HG02840 (cell line): ENCODE data around the gene NFIC.

Experiments used
- ATAC-seq: cut with Tn5 transposase; IDR thresholded peaks from one replicate; pipeline ENCODE4 v1.9.1; 2021; ENCODE audit warnings: mild to moderate bottlenecking, moderate library complexity, moderate number of reproducible peaks; ENCODE audit not compliant: unreplicated experiment, low FRiP score

The NFIC gene

GRCh38 chr19:3358689-3359014 lies 7.7 kb upstream of the NFIC start:
- ATAC-seq = no peak

DNA sequence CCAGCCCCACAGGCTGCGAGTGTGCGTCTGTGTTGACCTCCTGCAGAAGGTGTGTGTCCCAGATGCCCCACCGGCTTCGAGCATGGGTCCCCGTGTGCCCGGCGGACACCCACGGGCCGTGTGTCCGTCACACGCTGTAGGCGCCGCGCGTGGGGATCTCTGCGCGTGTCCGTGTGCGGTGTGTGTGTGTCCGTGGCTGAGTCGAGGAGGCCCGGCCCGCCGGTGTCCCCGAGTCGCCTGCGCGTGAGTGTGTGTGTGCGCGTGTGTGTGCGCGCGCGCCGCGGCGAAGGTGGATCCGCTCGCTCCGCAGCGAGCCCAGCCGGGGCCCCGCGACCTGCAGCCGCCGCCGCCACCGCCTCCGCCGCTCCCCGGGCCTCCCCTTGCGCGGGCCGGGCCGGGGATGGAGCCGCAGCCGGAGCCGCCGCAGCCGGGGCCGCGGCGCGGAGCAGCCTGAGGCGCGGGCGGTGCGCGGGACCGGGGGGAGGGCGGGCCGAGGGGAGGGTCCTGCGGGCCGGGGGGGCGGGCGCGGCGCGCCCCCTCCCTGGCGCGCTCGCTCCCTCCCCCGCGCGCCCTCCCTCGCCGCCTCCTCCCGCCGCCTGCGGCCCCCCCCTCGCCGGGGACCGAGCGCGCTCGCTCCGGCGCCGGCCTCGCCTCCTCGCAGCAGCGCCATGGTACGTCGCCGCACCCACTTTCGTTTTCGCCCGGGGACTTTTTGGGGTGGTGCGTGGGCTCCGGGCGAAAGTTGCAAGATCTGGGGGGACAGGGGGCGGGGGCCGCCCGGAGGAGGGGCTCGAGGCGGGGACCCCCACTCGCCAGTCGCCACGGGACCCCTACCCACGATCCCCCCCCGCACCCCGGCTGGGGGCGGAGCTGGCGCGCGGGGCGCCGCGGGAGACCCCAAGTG lies 7.1 kb upstream of the NFIC start:
- no peak for ATAC-seq

GRCh38 chr19:3359919-3360420 lies 6.4 kb upstream of the NFIC start:
- ATAC-seq = no peak

DNA sequence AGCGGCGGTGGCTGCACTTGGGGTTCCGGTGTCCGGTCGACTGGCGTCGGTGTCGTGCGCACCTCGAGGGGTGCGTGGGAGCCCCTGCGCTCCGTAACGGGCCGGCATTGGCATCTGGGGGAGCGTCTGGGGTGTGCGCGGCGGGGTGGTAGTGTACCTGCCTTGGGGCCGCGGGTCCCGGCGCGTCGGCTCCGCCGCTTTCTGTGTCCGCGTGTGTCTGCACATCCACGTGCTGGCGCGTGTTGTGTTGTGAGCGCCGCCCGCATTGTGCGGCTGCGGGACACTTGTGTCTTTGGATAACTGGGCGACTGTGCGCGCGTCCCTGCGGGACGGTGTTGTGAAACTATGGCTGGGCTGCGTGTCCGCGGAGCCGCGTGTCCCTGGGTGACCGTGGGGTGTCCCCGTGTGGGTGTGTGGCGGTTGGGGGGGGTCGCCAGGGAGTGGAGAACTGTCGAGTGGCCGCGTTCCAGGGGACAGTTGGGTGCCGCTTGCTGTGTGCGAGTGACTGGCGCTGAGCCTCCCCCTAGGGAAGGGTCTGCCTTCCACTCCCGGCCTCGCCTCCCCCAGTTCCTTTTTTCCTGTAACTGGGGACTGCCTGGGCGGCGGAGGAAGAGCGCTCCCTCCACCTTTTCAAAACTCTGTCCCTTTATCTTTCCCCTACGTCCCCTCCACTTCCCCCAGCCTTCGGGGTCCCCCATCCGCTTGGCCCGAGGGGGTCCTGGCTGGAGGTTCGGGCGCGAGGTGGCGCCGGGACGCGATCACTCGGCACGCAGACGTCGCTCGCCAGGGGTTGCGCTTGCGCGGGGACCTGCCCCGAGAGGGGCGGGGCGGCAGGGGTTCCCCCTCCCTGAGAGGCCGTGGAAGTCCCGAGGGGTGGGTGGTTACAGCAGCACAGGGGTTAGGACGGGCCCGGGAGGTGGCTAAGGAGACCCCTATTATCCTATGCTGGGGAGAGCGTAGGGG lies 5.7 kb upstream of the NFIC start:
- no peak for ATAC-seq

DNA sequence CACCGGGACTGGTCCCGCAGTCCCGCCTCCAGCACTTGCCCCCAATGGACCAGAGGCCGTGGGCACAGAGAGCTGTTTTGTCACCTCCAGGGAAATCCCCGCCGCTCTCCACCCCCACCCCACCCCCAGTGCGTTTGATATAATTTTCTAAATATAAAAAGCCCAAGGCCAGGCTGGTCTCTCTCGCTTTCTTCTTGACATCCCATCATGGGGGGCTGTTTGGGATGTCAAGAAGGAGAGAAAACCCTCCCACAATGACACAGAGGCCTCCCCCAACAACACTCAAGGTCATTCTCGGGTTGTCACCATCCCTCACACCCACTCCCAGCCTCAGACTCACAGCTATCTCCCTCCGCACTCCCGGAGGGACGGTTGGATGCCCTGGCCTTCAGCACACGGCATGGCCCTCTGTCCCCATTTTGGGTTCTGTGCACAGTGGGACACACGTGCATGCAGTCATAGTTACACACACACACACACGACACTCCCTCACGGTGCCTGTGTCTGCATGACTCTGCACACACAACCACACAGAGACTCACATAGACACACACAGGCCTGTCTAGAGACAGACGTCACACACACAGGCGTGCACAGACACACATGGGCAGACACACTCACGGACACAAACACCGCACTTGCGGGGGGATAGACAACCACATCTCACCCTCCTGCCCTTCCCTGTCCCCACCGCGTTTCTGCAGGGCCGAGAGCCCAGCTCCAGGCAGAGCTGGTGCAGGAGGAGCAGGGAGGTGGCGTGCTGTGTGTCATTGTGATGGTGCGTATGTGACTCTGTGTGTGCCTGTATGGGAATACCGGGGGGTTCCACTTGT lies 4.8 kb upstream of the NFIC start:
- no peak for ATAC-seq

- no peak for ATAC-seq
Measured at GRCh38 chr19:3362217-3362906, 4.0 kb upstream of the NFIC start.

DNA sequence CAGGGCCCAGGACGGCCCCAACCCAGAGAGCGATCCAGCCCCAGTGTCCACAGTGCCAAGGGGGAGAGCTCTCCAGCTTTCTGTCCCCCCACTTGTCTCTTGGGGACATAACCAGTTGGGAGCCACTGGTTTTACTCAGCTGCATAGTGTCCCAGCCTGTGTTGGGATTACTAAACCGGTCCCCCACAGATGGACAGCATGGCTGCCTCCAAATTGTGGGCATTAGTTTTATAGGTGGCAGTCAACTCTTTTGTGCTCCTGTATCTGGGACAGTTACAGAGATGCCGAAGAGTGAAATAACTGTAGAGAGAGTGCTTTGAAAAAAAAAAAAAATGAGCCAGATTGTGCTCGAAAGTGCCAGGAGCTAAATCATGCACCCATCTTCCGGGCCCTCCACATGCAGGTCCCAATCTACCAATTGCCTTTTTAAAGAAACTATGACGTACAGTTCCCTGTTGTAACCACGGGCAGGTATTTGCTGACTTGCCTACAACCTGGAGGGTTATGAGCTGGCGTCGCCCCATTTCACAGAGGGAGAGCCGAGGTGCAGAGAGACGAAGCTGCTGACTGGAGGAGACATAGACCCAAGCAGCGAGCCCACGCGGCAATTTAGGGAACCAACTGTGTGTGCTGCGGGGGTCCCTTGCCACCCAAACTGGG lies 2.4 kb upstream of the NFIC start:
- no peak for ATAC-seq

DNA sequence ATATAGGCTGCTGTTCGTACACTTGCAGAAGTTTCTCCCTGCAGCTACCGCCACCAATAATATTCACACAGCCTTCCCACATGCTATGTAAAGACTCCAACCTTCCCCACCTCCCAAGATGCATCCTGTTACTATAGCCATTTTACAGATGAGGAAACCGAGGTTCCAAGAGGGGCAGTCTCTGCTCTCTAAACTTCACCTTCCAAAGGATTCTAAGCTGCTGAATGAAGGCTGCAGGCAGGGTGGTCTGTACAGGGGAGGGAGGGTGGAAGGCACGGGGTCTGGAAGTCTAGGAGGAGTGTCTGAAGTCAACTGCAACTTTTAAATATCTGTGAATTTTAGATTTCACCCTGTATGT lies 1.9 kb upstream of the NFIC start:
- ATAC-seq = no peak

GRCh38 chr19:3365093-3365835 lies 1.1 kb upstream of the NFIC start:
- no peak for ATAC-seq

- ATAC-seq = no peak
Measured at GRCh38 chr19:3366753-3367627, 607 bp downstream of the NFIC start.

DNA sequence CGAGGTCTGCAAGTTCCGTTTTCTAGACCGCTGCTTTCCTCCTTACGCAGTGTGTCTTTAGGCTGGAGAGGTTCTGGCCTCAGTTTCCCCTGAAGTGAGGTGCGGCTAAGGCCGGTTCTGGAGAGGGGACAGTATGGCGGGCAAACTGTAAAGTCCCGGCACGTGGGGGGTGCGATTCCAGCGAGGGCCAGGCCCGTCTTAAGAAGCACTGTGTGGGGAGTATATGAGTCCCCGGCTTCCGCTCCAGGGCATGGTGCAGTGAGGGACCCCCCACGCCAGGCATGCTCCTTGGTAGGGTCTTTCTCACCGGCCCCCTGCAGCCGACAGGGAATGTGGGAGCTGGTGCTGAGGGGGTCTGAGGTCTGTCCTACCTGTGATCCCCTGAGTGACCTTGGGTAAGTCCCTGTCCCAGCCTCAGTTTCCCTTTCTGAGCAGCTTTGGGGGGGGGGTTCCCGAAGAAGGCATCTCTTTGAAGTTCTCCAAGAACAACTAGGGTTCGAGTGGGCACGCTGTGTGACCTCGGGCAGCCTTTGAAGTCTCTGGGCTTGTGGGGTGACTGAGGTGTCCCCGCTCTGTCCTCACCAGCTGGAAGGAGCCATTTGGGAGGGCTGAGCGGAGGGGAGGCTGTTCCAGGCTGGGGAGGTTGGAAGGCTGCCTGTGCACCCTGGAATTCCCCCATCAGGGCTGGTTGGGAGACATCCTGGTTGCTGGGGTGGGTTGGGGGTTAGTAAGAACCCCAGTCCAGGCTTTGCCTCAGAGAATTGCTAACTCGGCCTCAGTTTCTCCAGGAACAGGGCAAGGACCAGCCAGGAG lies 1.5 kb downstream of the NFIC start:
- ATAC-seq = no peak

- ATAC-seq = no peak
Measured at GRCh38 chr19:3368441-3368795, 2.0 kb downstream of the NFIC start.

- ATAC-seq = no peak
Measured at GRCh38 chr19:3368848-3369336, 2.5 kb downstream of the NFIC start.

DNA sequence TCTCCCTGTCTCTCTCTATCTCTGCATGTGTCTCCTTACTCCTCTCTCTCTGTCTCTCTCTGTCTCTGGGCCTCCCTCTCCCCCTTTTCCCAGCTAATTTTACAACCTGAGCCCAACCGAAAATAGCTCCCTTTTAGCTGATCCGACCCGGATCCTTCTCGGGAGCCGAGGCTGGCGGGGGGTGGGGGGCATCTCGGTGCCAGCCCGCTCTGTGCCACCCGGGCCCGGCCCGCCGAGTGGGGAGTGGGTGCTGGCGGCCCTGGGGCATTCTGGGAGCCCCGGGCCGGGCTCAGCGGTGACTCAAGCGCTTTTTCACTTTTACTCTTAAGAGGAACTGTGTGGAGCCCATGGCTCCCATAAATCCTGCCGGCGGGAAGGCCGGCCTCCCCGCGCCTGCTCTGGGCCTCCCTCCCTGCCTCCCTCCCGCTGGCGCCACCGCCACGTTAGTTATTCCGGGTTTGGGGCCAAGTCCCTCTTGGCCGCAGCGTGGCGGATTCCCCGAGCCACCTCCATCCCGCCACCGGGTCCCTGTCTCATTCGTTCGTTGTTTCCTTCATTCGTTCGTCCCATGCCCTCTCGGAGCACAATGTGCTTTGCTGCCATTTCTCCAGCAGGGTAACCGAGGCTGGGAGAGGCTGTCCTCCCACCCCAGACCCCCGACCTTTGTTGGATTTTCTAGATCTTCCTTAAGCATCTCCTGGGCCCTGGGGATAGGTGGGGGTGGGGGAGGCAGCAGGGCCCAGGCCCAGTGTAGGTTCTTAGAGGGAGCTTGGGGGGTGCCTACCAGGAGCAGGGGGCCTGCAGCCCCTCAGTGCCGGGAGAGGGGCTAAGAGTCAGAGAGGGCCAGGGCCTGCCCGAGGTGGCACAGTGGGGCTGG lies 3.2 kb downstream of the NFIC start:
- no peak for ATAC-seq

GRCh38 chr19:3370214-3370720 lies 3.9 kb downstream of the NFIC start:
- no peak for ATAC-seq
